ENCODE data around the gene TRAF2. TPM values are rescaled to one million over a fixed set of nuclear protein-coding genes. Genes with fewer than 3 reads are reported as not detected.
"Not testable (repeated sequence)": the region's sequence is repeated elsewhere in the genome, so short reads cannot be mapped to it uniquely, and the experiment has no call there.

TRAF2 gene
- total RNA-seq, 4 donors from 2014 or later: 9.7 to 18.3 (median 15.4) TPM

- peaks cover 20 to 27% of the 10 kb centered on the region in 2 donors for H3K4me1 ChIP-seq
- no peak for DNase-seq
- 95% methylated on average over 11 of the region's 11 CpGs for whole genome bisulfite sequencing, 2 donors
- no peak for TF ChIP-seq CTCF (IDR thresholded peaks at IDR 0.05)
- no peak for TF ChIP-seq POLR2A (IDR thresholded peaks at IDR 0.05)
- no peak overlapping the region for H3K4me3 ChIP-seq (replicated peaks in 1 of 3)
- intact Hi-C loops (cut with DNase I): no loop called here
- no peaks in the 10 kb centered on the region for H3K9me3 ChIP-seq
- H3K27ac ChIP-seq: peak overlapping the region in 1 of 3 donors; percentile 53
- no peaks in the 10 kb centered on the region for H3K27me3 ChIP-seq
- H3K36me3 ChIP-seq: peaks cover 2 to 3% of the 10 kb centered on the region in 2 donors
These were observed 17.7 kb upstream of the TRAF2 start for GRCh38 chr9:136868644-136869043.

DNA sequence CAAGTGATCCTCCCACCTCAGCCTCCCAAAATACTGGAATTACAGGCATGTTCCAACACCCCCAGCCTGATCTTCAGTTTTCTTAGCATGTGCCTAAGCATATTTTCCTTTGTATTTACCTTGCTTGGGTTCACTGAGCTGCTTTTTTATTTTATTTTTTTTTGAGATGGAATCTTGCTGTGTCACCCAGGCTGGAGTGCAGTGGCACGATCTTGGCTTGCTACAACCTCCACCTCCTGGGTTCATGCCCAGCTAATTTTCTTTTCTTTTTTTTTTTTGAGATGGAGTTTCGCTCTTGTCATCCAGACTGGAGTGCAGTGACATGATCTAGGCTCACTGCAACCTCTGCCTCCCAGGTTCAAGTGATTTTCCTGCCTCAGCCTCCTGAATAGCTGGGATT lies 16.7 kb upstream of the TRAF2 start:
- H3K36me3 ChIP-seq; intact Hi-C loops (cut with DNase I); H3K9me3 ChIP-seq; H3K27me3 ChIP-seq; H3K4me3 ChIP-seq (replicated peaks in 1 of 3): not testable (repeated sequence)
- H3K4me1 ChIP-seq: peaks cover 20 to 22% of the 10 kb centered on the region in 2 donors
- DNase-seq: peak; percentile 44 to 52
- 48 to 63% methylated on average over 2 of the region's 2 CpGs for WGBS, 2 donors
- peak overlapping the region in 2 of 3 donors; percentile 49 to 52 for H3K27ac ChIP-seq

DNA sequence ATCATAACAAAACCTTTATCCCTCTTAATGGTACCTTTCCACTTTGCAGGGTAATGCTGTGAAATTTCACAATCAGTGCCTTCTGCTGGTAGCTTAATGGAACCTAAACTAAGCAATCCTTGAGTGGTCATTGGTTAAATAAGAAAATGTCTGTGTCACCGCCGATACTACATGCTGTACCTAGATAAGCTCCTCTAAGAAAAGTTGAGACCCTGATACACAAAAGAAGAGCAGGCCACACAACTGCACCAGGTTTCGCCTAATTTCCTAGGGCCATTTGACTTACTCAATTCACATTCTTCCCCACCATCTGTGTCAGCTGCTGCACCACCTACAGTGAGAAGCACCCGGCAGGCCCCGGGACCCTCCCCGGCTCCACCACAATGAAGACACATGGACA lies 11.2 kb upstream of the TRAF2 start:
- H3K9me3 ChIP-seq: no peaks in the 10 kb centered on the region
- DNase-seq: no peak
- H3K36me3 ChIP-seq: no peaks in the 10 kb centered on the region
- 91 to 93% methylated on average over 6 of the region's 6 CpGs for WGBS, 2 donors
- no peaks in the 10 kb centered on the region for H3K27me3 ChIP-seq
- H3K27ac ChIP-seq: no peak overlapping the region
- no peak overlapping the region for H3K4me3 ChIP-seq (replicated peaks in 1 of 3)
- peaks cover 0 to 7% of the 10 kb centered on the region in 2 donors for H3K4me1 ChIP-seq
- TF ChIP-seq CTCF (IDR thresholded peaks at IDR 0.05): no peak
- no peak for TF ChIP-seq POLR2A (IDR thresholded peaks at IDR 0.05)
- intact Hi-C loops (cut with DNase I): no loop called here

GRCh38 chr9:136876476-136876875 lies 9.8 kb upstream of the TRAF2 start:
- 78 to 87% methylated on average over 4 to 5 of the region's 5 CpGs for WGBS, 2 donors
- Histone ChIP-seq H3K27ac (no peak overlapping the region), H3K9me3 (no peaks in the 10 kb centered on the region), H3K27me3 (no peaks in the 10 kb centered on the region), H3K36me3 (no peaks in the 10 kb centered on the region), H3K4me3 (replicated peaks in 1 of 3) (no peak overlapping the region), H3K4me1 (peaks cover 0 to 9% of the 10 kb centered on the region in 2 donors)
- no peak for DNase-seq
- intact Hi-C loops (cut with DNase I): no loop called here
- TF ChIP-seq POLR2A (IDR thresholded peaks at IDR 0.05): no peak
- no peak for TF ChIP-seq CTCF (IDR thresholded peaks at IDR 0.05)

- Histone ChIP-seq H3K27ac (no peak overlapping the region), H3K9me3 (no peaks in the 10 kb centered on the region), H3K36me3 (no peaks in the 10 kb centered on the region), H3K4me1 (peaks cover 2 to 29% of the 10 kb centered on the region in 2 donors), H3K27me3 (no peaks in the 10 kb centered on the region), H3K4me3 (replicated peaks in 1 of 3) (no peak overlapping the region)
- no peak for TF ChIP-seq CTCF (IDR thresholded peaks at IDR 0.05)
- no peak for TF ChIP-seq POLR2A (IDR thresholded peaks at IDR 0.05)
- intact Hi-C loops (cut with DNase I): no loop called here
- no peak for DNase-seq
- 84 to 86% methylated on average over 10 to 11 of the region's 11 CpGs for WGBS, 2 donors
These were observed 5.7 kb upstream of the TRAF2 start for GRCh38 chr9:136880651-136881050.

DNA sequence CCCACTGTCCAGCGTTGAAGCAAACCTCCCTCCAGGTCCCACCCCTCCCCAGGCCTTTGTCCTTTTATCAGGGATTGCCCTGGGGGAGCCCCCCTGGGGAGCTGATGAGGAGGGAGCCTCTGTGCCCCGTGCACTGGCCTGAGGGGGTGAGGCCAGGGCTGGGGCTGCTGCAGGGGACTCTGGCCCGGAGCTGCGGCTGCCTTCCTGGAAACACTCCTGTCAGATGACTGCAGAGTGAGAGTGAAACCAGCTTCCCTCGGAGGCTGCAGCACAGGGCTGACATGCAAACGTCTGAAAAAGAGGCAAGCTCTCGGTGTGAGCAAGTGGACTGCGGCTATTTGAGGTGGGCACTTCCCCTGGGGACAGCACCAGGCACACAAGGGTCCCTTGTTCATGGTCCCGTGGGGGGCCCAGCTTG lies 4.6 kb upstream of the TRAF2 start:
- Histone ChIP-seq H3K4me3 (replicated peaks in 1 of 3) (peak overlapping the region in 1 of 3 donors; percentile 4), H3K27ac (peak overlapping the region in 1 of 3 donors; percentile 24)
- TF ChIP-seq POLR2A (IDR thresholded peaks at IDR 0.05) (no peak), CTCF (IDR thresholded peaks at IDR 0.05) (no peak)

More for the DNA sequence above, 4.6 kb upstream of the TRAF2 start:
- no peak for DNase-seq
- intact Hi-C loops (cut with DNase I): no loop called here
- WGBS, 2 donors: 21 to 28% methylated on average over 8 to 9 of the region's 9 CpGs
- no peaks in the 10 kb centered on the region for H3K27me3 ChIP-seq
- peaks cover 4 to 30% of the 10 kb centered on the region in 2 donors for H3K4me1 ChIP-seq
- H3K9me3 ChIP-seq: no peaks in the 10 kb centered on the region
- no peaks in the 10 kb centered on the region for H3K36me3 ChIP-seq
